HG03280 (cell line): ENCODE data around the gene DYNLT1.
"Not testable (repeated sequence)": the region's sequence is repeated elsewhere in the genome, so short reads cannot be mapped to it uniquely, and the experiment has no call there.

Experiments
- ATAC-seq: cut with Tn5 transposase; IDR thresholded peaks from one replicate; pipeline ENCODE4 v1.9.1; 2021; ENCODE audit warnings: mild to moderate bottlenecking, moderate library complexity; ENCODE audit not compliant: unreplicated experiment

Gene DYNLT1

DNA sequence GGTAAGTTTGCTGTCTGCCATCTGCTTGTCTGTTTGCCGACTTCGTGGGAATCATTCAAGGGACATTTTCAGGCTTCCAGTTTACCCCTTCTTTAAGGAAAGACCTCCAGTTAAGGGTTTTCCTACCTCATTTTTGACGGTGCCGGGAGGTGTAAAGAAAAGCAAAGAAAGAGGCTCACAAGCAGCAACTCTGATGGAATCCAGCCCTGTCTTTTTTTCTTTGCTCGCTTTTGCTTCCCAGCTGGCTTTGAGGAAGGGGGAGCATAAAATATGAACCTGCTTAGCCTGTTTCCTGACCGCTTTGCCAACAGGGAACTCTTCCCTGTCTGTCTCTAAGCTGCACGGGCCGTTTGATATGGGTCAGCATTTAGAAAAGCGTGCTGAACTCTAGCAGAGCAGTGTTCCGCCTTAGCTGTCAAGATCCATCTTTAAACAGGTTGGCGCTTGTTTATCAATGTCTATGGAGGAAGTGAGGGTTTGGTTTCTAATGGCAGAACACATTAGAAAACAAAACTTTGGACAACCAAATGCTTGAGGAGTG is 19.2 kb upstream of the DYNLT1 start:
- no peak for ATAC-seq

DNA sequence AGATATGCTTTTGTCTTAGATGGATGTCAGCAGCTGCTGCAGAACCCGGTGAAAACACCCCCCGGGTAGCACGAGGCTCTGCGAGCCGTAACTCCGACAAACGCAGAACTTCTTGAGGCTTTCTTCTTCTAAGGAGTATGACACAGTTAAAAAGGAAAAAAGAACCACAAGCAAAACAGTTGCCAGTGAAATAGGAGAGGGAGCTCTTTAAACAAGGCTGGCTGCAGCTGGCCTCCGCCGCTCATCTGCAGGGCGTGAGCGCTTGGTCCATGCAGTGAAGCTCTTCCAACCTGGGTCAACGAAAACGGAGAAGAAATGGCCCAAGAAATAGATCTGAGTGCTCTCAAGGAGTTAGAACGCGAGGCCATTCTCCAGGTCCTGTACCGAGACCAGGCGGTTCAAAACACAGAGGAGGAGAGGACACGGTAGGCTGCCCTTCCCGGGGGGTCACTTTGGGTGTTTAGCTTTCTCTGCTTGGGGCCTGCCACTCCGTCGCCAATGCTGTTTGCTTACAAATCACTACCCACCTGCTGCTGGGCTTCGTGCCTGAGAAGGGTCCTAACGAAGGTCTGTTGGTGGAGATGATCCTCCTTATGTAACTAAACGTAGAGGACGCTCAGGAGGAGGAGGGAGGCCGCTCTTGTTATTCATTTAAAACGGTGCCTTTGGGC is 18.5 kb upstream of the DYNLT1 start:
- ATAC-seq: no peak

DNA sequence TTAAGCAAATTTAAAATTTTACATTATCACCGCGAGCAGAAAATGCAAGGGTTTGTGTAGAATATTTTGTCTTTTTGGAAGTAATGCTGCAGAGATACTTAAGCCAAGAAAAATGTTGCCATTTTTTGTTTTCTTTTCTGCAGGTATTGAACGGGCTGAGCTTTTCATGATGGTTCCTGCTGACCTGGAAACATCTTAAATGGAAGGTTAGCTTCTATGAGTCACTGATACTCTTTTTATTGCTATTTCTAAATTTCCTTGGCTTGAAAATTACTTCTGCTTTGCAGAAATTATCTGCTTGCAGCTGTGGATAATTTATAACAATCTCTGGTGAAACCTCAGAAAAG is 18.0 kb upstream of the DYNLT1 start:
- no peak for ATAC-seq

DNA sequence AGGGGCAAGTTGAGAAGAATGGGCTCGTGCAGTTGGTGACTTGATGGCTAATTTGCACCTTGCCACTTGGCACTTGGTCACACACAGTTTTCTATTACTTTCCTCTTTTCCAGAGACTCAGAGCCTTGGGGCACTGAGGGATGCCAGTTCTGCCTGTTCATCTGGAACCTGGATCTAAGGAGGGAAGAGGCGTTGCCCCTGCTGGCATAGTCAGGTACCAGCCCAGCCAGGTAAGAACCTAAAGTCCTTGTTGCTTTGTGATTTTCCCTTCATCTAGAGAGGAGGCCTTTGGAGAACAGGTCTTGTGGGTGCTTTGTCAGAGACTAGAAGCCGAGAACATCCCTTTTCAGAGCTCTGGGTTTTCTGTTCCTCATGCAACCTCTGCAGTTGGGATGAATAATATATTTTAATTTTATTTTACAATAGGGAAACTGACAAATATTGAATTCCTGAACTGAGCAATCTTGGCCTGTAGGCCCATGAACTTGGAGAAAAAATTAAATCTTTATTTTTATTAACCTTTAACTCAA is 16.7 kb upstream of the DYNLT1 start:
- ATAC-seq: no peak

DNA sequence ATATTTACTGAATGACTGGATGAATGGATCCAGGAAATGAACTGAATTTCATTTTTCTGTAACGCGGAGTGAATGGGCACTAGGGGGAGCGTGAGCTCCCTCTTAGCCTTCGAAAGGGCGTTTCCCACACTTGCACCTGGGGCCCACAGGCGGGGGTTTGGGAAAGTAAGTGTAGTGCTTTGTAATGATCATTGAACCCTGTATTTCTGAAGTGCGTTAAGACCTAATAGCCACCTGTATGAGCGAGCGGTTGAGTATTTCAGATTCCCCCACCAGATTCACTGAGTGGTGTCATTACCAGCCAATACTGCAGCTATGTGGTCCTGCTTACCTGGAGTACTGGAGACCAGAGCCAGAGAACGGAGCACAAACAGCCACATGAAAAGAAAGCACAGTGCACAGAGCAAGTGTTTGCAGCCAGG is 15.8 kb upstream of the DYNLT1 start:
- no peak for ATAC-seq

DNA sequence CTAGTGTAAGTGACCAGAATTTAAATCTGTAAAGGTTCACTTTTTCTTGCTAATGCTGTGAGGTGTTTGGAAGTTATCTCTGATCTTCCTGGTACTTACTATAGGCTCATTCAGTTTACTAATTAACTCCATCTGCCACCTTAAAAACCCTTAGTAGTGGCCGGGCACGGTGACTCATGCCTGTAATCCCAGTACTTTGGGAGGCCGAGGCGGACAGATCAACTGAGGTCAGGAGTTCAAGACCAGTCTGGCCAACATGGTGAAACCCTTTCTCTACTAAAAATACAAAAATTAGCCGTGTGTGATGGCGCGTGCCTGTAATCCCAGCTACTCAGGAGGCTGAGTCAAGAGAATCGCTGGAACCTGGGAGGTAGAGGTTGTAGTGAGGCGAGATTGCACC is 12.4 kb upstream of the DYNLT1 start:
- not testable (repeated sequence) for ATAC-seq

DNA sequence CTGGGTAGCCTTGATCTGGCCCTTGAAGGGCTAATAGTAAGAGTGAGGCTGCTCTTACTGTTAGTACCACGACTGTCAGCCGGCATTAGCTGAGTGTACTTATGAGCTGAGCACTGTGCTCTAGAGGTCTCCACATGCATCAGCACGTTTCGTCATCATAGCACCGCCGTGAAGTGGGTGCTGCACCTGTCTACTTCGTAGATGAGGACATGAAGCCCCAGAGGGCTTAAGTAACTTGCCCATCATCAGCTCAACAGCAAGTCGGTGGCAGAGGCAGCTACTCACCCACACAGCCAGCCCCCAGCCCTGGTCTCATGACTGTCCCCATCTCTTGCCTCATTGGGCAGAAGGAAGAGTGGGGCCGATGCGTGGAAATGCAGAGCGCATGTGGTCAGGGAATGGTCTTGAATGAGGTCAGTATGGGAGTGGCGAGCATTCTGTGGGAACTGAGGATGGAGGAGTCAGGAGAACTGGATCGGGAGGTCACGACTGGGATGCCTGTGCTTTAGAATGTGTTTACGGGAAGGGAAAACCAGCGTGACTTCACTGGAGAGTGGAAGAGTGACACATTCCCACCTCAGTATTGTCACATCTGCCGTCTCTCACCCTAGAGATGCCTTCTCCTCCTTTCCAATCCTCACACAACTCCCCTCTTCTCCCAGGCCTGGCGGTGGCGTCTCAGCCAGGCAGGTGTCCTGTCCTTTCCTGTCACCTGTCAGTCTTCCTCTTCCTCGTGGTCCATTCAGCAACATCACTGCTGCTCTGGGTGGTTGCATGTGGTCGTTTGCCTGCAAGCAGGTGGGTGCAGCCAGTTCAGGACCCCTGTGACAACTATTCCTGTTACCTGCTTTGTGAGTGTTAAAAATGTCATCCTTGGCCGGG is 11.3 kb upstream of the DYNLT1 start:
- ATAC-seq: no peak

DNA sequence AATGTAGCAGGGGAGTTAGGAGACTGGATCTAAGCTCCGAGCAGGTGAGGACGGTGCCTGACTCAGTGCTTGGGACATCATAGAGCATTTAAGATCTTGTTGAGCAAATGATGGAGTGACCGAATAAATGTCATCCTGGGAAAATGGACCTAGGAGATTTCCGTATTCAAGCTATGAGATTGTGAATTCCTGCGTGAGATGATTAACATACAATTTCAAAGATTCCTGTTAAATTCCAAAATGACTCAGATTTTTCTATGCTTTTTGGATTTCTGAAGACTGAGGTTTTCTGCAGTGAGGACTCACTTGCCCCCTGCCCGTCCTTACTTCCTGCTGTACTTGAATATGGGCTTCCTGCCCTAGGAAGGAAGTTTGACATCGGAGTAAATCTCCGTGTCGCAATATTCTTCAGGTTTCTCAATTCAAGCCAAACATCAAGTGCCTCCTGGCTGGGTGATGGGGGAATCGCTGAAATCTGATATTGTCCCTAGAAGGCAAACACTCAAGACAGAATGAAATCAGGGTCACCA is 10.5 kb upstream of the DYNLT1 start:
- no peak for ATAC-seq

DNA sequence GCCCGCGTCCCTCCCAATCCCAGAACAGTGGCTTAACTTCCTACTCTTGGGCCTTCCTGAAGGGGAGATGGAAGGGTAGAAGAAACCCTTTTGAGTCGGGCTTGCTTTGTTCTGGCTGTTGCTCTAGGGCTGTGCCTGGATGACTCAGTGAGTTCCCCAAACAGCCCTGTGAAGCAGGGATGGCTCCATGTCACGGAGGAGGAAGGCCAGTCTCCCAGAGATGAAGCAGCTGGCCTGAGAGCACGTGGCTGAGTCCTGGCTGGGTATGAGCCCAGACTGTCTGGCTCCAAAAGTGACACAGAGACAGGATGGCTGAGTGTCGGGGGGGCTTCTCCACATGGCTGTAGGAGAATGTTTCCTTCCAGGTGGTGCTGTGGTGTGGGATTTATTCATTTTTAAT is 10.0 kb upstream of the DYNLT1 start:
- ATAC-seq: no peak

DNA sequence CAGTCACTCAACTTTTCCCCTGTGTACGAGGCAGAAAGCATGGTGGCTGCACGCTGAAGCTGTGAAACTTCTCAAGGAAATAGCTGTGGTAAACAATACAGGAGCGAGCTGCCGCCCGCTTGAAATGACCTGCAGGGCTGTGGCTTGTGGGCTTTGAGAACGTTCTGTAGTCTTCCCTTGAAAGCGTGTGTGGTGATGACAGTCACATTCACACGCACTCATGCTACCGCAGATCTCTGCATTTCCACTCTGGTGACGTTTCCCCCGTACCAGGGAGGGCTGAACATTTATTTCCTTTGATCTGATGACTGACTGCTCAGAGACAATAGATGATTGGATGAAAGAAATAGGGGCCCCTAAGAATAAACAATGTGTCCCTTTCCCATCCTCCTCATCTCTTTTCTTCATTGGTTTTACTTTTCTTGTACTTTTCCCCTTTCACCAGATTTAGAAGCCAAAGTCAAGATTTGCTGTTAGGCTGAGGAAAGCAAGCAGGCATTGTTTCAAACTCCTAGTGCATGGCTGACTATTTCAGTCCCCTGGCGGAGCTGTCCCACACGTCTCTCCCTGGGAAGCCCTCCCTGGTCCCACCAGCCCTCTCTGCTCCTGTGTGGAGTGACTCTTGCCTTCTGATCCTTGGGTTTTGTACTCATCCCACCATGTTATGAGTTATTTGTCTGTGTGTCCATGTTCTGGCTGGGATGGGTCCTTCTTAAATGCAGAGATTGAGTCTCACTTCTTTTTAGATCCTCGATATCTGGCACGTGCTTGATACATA is 9.2 kb upstream of the DYNLT1 start:
- peak; percentile 51 for ATAC-seq

DNA sequence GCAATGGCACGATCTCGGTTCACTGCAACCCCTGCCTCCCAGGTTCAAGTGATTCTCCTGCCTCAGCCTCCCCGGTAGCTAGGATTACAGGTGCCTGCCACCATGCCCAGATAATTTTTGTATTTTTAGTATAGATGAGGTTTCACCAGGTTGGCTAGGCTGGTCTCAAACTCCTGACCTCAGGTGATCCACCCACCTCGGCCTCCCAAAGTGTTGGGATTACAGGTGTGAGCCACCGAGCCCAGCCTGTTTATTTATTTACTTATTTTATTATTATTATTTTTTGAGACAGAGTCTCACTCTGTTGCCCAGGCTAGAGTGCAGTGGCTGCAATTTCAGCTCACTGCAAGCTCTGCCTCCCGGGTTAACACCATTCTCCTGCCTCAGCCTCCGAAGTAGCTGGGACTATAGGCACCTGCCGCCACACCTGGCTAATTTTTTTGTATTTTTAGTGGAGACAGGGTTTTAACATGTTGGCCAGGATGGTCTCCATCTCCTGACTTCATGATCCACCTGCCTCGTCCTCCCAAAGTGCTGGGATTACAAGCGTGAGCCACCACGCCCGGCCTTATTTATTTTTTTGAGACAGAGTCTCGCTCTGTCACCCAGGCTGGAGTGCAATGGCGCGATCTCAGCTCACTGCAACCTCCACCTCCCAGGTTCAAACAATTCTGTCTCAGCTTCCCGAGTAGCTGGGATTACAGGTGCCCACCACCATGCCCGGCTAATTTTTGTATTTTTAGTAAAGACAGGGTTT is 7.6 kb upstream of the DYNLT1 start:
- not testable (repeated sequence) for ATAC-seq

DNA sequence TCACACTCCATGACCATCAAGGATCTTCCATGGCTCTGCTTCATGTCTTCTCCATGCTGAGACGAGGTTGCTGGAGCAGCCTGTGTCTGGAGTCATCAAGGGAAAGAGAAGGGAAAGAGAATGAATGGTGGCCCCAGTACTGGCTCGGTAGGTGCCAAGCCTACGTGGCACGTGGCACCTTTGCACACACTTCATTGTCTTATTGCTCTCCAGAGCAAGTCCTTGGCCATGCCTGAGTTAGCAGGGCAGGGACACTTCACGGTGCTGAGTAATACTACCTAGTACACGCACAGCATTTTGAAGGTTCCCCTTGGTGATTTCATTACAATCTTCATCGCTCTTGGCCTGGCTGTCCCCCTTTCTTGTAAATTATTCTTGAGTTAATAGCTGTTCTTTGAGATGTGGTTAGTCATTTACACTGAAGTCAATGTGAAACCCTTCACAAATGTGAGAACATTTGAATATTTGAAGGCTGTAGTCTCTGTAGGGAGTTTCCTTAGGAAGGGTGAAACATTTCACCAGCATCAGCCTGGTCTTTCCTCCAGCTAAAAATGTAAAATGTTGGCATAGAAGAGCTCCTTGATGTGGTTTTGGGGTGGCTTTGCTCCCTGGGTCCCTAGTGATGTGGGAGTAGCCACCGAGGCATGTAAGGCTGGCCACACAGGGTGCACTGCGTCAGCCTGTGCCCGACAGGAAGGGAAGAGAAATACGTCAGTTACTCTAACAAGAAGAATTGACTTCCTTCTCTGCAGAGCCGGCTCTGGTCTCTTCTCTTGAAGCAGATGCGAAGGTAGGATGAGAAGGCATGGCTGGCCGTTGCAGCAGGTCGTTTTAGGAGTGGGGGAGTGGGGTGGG is 5.0 kb upstream of the DYNLT1 start, which contains the start of gene SYTL3:
Gene SYTL3, plus strand, starts transcription at position 766 of the 855 bp plus-strand sequence. CDS start 13,215 bp downstream, outside the sequence.
- peak; percentile 43 for ATAC-seq

DNA sequence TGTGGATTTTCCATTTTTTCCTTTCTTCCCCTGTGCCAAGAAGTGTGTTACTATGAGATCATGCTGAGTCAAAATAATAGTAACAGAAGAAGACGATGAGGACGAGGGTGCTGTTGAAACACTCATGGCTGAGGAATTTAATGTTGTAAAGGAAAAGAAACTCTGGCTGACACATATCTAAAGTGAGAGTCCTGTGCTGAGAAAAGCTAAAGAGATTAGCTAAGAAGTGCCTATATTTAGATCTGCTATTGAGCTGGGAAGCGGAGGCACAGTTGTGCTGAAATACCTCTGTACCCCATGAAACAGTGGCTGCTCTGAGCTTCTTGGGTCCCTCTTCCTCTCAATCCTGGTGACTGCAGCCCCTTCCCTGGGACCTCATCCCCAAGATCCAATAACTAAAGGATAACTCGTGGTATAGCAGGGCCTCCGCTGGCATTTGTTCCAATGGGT is 4.2 kb upstream of the DYNLT1 start:
- ATAC-seq: peak; percentile 23

DNA sequence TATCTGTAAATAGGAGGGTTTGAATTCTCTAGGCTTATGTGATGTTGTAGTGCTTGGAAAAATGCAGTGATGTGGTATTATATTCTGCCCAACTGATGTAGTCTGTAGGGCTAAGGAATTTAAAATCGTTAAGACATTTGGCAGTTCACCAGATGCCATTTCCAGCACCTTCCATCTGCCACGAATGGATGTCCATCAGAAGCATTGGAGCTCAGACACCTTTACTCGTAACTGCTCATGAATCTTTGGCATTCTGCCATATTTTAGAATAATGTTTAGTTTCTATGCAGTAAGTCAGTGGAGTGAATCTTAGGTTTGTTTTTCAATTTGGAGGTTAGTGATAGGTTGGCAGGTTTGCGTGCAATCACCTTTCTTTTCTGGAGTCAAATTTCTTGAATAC is 3.0 kb upstream of the DYNLT1 start:
- no peak for ATAC-seq

DNA sequence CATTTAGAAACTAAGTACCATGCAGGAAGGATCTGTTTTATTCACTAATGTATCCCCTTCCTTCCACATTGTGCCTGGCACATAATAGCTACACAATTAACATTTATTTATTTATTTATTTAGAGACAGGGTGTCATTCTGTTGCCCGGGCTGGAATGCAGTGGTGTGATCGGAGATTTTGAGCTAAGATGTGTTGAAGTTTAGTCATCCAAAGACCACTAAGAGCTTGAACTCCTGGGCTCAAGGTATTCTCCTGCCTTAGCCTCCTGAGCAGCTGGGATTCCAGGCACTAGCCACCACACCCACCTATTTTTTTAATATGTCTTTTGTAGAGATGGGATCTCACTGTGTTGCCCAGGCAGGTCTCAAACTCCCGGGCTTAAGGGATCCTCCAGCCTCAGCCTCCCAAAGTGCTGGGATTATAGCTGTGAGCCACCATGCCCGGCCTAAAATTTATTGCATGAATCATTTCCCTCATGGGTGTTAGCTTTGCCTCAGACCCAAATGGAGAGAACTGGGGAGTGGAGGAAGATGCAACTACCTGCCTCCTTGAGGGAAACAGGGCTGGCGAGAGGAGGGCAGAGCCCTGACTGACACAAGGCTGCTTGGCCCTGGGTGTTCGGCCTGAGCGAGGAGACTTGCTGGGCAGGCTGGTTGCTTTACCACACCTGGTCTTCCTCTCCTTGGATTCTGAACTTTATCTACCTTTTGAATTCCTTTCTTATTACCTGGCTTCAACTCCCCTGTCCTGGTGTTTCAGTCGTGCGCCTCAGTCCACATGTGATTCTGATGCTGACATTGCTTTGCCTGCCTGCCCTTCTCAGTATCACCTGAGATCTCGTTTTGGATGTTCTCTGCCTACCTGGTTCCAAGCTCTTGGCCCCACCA is 1.7 kb upstream of the DYNLT1 start:
- no peak for ATAC-seq

DNA sequence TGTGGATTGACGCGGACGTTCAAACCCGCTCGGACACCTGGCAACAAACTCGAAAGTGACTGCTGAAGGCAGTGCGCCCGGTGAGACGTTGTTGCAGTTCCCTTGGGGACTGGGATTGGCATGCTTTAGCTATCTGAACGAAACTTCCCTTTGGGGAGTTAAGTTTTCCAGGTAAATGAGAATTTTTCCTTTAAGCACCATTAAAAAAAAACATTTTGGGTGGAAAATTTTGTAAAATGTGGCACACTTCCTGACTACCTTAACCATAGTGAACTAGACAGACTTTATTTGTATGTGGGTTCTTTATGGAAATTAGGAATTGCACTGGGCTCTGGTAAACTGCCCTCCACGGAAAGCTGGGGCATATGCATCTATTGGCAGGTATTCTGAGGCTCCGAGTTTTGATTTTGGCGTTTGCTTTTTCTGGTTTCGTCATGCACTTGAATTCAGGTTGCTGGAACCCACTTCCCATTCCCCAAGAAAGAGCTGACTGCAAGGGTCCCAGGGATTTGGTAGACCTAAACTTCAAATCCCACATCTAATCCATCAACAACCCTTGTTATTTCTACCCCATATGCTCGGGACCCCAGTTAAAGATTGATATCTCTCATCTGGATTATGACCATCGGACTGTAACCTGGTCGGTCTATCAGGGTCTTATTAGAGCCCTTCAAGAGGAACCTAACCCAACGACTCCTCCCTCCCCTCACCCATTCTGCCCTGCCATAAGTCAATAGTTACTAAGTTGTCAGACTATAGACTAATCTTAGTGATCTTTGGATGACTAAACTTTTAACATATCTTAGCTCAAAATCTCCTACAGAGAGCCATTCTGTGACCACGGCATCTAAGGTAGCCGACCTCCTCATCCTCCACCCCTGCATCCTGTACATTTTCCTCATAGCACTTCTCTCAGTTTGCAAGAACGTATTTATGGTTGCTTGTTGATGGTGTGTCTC is 800 bp upstream of the DYNLT1 start:
- ATAC-seq: no peak

DNA sequence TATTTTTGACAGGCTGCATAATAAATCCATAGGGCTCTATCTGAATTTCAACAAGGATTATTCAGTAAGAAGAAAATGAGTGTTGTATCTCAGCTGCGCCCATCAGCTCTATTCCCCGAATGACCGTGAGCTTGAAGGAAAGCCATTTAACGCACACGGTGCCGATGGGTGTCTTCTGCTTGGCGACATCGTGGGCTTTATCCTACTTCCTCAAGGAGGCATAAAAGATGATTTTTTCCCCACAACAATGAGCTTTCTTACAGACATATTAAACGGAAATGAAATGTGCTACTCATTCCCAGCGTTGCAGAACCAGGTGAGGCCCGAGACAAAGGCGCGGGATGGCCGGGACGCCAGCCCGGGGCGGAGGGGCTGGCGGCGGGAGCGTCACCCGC is 710 bp downstream of the DYNLT1 start:
- ATAC-seq: no peak
